GM18526 (cell line): ENCODE measurements around the gene ELMOD3.
A peak's percentile ranks its signal among the peaks of the same experiment; 100 is the strongest.

ENCODE experiments used
- POLR2A ChIP-seq: IDR thresholded peaks from 3 replicates; pipeline ENCODE4 v1.6.1; 2011; ENCODE audit not compliant: insufficient read length; ENCODE audit errors: extremely low read depth

ELMOD3 gene

DNA sequence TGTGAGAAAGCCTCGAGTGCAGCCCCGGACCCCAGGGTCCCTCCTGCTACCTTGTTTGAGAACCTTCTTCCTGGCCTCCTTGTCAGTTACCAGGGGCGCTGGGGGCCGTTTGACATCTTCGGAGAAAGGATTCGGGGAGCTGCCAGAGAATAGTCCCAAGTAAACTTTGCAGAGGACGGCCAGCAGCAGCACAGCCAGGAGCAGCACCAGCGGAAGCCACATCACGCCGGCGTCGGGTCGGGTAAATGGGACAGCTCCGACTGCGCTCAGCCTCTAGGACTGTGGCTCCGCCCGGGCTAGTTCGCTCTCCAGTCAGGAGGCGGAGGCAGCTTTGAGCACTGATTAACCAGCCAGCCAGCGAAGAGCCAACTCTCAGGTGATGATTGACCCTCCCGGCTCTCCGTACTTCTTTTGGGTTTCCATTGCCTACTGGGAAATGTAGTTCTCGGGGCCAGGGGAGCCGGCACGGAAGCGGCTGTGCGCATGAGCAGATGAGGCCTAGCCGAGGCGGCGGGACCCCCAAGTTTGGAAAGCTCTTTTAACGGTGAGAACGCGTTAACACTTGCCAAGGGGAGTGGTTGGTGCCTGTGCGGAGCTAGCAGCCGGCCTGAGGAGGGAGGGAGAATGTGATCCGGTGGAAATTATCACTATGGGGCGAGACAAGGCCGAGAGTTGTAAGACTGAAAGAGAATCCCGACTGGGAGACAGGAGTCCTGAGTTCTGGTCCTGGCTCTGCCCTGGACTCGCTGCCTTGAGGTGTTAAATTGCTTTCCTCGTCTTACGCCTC, at the start of gene ELMOD3, which contains the start of gene RETSAT:
ELMOD3 (plus strand) TSS at position 484 of the 787 bp plus-strand sequence. CDS start 2,430 bp downstream, outside the sequence.
RETSAT (minus strand) TSS at position 243 of the 787 bp plus-strand sequence; CDS start at position 222, 21 bp downstream.
- peak; percentile 98 for TF ChIP-seq POLR2A

DNA sequence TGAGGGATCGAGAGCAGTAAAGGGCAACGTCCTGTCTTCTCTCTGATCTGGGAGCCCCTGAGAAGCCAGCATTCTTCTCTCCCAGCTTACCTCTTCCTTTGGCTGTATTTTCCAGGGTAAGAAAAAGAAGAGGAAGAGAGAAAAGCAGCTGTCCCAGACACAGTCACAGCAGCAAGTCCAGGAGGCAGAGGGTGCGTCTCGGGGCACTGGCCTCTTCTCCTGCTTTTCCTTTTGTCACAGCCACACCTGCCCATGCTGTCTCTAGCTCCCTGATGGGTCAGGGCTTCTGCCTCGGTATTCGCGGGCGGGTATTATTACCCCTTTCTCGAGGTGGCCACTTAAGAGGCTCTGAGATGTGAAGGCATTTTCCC, 47.1 kb upstream of the ELMOD3 start:
- TF ChIP-seq POLR2A = no peak

DNA sequence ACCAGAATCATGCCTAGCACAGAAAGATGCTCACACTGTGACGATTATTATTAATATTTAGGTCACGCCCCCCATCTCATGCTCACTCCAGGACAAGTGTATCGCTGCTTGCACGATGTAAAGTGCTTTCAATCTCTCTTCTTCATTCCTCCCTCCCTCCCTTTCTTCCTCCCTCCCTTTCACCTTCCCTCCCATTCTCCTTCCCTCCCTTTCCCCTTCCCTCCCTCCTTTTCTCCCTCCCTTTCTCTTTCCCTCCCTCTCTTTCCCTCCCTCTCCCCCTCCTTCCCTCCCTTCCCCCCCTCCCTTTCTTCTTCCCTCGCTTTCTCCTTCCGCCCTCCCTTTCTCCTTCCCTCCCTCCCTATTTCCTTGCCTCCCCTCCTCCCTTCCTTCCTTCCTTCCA, 46.4 kb upstream of the ELMOD3 start:
- TF ChIP-seq POLR2A = no peak

DNA sequence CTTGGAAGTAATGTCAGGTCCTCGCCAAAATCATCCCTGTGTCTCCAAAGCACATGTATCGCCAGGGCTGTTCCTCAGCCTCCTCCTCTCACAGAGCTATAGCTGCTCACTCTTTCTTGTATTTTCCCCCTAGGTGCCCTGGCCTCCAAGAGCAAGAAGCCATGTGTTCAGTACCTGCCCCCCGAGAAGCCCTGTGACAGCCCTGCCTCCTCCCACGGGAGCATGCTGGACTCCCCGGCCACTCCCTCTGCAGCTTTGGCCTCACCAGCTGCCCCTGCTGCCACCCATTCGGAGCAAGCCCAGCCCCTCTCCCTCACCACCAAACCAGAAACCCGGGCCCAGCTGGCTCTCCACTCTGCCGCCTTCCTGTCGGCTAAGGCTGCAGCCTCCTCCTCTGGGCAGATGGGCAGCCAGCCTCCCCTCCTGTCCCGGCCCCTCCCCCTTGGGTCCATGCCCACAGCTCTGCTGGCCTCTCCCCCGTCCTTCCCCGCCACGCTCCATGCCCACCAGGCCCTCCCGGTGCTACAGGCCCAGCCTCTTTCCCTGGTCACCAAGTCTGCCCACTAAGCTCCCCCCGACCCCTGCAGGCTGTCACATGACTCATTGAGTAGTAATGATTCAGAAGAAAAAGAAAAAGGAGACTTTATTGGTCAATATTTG, 45.5 kb upstream of the ELMOD3 start:
- TF ChIP-seq POLR2A = no peak

DNA sequence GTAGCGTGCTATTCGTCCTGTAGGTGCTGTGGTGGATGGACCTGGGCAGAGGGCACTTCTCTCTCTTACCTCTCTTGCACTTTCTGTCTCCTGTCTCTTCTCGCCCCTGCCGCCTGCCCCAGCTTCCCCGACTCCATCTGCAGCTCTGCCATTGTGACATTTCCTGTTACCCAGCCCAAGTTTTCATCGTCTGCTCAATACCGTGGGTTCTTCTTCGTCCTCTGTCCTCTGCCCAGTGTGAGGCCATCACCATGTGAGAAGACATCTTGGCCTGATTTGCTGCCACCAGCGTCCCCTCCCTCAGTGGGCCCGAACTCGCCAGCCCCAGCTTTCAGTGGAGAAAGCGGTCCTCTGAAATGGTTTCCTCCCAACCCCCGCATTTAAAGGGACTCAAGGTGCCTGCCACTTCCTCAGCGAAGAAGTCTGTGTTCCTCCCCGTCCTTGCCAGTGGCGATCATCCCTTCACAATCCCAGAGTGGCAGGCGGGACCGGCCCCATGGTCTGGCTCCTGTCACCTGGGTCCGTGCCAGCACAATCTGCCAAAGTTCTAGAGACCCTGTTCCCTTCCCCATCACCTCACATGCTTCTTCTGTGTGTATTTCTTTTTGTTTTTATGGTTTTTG, 44.8 kb upstream of the ELMOD3 start:
- no peak for TF ChIP-seq POLR2A

DNA sequence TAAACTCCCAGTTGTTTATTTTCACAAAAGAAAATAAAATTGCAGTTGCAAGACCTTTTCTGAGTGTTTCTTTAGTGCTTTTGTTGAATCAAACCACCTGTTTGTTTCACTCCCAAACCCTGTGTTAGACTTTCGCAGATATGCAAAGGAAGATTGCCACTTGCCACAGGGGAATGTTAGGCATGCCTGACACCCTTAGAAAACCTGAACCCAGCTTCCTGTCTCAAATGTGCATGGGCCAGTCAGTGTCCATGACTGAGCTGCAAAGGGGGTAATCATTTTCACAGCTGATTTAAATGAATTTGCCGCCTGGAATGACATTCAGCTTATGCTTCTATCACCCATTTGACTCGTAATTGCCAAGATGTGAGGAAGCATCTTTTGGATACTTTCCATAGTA, 44.2 kb upstream of the ELMOD3 start:
- TF ChIP-seq POLR2A = no peak

DNA sequence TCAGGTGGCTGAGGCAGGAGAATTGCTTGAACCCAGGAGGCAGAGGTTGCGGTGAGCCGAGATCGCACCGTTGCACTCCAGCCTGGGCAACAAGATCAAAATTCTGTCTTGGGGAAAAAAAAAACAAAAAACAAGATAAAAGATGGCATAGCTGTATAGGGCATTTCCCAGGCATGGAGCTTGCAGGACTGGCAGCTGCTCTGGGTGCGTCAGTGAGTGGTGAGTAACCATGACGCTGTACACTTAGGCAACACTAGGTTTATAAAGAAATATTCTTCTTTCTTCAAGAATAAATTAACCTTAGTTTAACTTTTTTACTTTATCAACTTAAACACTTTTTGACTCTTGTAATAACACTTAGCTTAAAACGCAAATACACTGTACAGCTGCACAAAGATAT, 42.2 kb upstream of the ELMOD3 start:
- TF ChIP-seq POLR2A = no peak

DNA sequence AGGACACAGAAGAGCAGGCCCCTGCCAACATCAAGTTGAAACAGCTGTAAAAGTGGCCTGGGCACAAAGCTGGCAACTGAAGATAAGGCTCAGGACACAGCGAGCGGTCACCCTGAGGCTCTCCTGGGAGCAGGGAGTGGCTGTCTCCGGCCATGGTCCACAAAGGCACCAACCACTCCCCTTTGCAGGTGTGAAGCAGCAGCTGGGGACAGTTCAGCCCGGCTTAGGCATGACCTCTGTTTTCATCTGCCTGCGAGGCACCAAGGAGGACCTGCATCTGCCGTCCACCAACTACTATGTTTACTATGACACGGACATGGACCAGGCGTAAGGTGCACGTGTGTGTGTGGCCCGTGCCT, 39.7 kb upstream of the ELMOD3 start:
- TF ChIP-seq POLR2A = no peak

DNA sequence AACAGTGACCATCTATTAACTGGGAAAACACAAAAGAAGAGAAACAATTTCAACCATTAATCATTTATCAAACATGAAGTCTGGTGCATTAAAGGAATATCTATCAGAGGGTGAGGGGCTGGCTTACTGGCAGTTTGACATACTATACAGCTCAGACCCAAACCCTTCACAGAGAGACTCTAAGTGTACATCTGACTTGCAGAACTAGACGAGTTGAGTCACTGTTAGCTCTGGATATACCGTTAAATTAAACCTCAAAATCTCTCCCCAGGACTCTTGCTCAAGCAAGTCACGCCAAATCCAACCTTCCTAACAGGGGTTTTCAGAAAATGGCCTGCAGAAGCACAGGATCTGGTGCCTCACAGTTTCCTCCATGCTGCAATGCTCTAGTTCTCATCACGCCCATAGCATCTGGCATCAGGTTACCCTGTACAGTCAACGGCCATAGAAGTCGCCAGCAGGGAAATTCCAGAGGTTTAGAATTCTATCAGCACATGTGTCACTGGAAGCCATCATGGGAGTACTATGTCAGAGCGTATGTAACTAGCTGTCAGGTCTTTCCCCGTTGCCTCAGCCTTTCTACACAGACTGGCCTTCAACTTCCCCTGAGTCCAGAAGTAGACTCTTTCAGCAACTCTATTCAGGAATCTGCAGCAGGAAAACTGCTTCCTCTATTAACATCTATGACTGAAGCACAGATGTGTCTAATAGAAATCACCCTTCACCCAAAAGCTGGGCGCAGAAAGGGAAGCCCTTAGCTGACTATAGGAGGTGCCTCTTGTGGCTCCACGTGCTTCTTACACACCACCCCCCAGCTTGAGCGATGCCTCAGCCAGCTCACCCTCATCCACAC, 36.1 kb upstream of the ELMOD3 start:
- TF ChIP-seq POLR2A = no peak

DNA sequence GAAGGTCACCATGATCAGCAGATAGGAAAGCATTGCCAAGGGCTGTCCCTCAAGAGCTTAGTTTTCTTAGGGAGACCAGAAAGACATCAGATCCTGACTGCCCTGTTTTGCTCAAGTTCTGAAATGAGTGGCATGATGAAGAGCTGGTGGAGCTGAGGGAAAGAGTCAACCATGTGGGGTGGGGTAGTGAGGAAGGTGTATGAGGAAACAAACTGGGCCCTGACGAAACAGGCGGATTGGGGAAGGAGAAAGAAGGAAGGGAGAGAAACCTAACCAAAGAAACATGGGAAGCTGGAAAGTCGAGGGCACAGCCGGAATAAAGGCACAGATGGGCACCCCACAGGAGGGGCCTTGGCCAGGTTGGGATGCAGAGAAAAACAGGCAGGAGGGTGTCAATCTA, 34.8 kb upstream of the ELMOD3 start:
- no peak for TF ChIP-seq POLR2A

DNA sequence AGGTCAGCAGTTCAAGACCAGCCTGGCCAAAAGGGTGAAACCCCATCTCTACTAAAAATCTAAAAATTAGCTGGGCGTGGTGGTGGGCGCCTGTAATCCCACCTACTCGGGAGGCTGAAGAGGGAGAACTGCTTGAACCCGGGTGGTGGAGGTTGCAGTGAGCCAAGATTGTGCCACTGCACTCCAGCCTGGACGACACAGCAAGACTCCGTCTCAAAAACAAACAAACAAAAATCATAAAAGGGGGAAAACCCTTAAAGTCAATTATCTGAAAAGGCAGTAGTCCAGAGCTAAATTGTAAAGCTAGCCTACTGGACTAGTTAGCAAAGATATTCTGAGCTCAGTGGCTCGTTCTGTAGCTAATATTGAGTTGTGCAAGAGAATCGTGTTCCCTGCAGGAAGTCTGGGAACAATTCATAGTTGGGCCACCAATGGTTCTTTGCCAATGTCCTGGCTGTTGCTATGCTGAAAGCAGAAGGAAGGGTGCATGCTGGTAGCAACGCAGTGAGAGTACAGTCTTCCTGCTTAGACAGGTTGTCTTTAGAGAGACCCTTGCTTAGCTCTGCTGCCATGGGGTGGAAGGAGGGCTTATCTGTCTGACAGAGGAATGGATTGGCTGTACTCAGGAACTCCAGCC, 31.1 kb upstream of the ELMOD3 start:
- no peak for TF ChIP-seq POLR2A

DNA sequence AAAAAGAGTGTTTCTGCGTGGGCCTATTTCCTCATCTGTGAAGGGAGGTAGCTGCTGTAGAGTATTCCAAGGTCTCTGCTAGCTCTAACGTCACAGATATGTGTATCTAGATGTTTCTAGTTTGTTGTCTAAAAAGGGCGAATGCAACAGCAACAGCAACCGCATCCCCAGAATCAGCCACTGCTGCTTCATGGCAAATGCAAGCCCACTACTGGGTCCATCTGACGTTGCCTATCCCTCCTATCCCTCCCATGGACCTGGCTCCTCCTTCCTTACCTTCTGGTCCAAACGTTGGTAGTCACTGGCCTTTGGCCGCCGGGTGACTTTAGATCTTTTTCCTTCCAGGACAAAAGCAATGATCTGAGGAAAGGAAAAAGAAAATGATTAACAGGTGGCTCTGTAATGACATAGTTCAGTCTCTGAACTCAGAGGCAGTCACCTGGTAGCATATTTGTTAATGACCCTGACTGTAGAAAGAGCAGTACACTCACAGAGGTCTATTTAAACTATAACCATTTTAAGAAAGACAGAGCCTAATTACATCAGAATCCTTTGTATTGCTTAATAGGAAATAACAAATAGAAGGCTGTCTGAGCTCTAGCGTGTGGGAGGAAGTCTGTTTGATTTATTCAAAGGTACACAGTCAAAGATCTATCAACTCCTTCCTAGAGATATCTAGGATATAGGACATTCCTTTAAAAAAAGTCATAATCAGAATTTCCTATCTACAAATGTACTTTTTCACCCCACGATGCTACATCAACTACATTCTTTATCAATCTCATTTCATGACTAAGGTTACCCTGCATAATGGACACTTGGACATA, 29.7 kb upstream of the ELMOD3 start:
- no peak for TF ChIP-seq POLR2A

DNA sequence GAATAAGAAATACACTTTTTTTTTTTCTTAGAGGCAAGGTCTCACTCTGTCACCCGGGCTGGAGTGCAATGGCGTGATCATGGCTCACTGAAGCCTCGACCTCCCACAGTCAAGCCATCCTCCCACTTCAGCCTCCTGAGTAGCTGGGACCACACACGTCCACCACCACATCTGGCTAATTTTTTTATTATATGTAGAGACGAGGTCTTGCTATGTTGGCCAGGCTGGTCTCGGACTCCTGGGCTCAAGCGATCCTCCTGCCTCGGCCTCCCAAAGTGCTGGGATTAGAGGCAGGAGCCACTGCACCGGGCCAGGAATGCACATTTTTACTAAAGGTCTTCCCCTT, 29.1 kb upstream of the ELMOD3 start:
- TF ChIP-seq POLR2A = no peak
